Fibroblast of skin of right biceps (primary cell): ENCODE data around the gene TAF8.
A peak's percentile ranks its signal among the peaks of the same experiment; 100 is the strongest.
"Not testable (repeated sequence)": the region's sequence is repeated elsewhere in the genome, so short reads cannot be mapped to it uniquely, and the experiment has no call there.

Experiments
- DNase-seq: peaks from one replicate; pipeline ENCODE4 v3.0.0-alpha.2; 2013

Gene TAF8

DNA sequence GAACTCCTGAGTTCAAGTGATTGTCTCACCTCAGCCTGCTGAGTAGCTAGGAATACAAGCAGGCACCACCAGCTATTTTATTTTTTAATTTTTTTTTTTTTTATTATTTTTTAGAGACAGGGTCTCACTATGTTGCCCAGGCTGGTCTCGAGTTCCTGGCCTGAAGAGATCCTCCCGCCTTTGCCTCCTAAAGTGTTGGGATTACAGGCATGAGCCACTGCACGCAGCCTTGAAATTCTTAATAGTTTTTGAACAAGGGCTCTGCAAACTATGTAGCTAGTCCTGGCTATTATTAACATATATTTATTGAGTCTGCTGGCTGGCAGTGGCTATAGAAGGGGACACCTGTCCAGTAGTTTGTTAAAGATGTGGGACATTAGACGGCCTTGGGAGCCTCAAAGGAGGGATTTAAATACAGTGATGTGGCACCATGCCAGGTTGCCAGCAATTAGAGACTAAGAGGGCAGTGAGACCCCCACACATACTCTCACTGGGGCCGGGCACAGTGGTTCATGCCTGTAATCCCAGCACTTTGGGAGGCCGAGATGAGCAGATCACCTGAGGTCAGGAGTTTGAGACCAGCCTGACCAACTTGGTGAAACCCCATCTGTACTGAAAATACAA, 21.1 kb upstream of the TAF8 start:
- no peak for DNase-seq

DNA sequence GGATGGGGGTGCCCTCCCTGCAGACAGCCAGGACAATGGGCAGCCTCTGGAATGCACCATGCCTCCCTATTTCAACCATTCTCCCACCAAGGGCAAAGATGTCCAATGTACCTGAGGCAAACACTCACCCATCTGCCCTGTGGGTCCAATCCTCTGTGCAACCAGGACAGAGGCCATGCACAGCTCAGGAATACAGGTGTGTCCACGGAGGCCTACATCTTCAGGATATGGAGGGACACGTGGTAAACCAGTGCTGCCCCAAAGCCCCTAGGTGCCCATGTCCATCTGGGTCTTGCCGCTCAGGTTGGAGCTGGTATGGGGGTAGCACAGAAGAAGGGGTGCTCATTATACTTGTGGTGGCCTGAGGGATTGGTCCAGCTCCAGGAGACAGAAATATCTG, 20.4 kb upstream of the TAF8 start:
- no peak for DNase-seq

DNA sequence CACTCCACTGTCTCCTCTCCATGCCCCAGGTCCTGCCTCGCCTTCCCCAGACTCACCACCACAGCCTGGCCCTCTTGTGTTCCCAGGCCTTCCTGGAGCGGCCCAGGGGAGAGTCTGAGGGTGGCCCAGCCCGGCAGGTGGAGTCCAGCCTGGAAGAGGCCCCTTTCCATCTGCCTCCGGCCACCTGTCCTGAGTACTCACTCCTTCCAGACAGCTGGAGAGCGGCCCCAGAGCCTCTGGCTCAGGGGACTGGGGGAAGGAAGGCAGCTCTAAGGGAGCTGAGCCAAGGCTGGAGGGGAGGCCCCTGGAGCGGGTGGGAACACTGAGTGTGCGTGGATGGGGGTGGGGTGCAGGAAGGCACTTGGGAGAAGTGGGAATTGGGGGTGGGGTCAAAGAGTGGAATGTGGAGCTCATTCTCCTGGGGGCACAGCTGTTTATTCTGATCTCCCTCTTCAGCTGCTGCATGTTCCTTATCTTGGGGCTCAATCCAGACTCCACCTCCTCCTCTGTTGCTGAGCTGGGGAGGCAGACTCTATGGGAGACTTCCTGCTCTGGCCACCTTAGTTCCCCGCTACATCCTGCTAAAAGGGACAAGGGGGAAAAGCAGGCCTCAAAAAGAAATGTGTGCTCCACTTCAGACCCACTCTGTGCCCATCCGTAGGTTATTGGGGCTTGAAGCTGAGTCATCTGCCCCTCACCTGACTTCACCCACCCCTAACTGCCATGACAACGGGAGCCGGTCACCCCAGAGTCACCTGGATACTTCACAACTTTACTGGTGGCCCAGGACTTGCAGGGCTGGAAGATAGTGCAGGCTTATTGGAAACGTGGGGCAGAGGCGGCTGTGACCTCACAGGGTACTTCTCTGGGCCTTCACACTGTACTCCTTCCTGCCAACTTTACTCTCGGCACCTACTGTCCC, 19.5 kb upstream of the TAF8 start:
- no peak for DNase-seq

GRCh38 chr6:42032366-42032765, 18.0 kb upstream of the TAF8 start:
- no peak for DNase-seq

- DNase-seq: not testable (repeated sequence)
Measured at GRCh38 chr6:42037669-42038068, 12.7 kb upstream of the TAF8 start.

GRCh38 chr6:42038163-42038562, 12.2 kb upstream of the TAF8 start:
- DNase-seq: no peak

GRCh38 chr6:42038811-42039408, 11.4 kb upstream of the TAF8 start:
- DNase-seq: peak; percentile 63

- DNase-seq: no peak
Measured at GRCh38 chr6:42040856-42041480, 9.4 kb upstream of the TAF8 start.

GRCh38 chr6:42041481-42042053, 8.8 kb upstream of the TAF8 start:
- DNase-seq: no peak

- no peak for DNase-seq
Measured at GRCh38 chr6:42042108-42042507, 8.2 kb upstream of the TAF8 start.

- DNase-seq: peak; percentile 80
Measured at GRCh38 chr6:42043787-42044475, 6.4 kb upstream of the TAF8 start.

GRCh38 chr6:42045538-42046460, 4.5 kb upstream of the TAF8 start:
- peak; percentile 70 for DNase-seq

- peak; percentile 33 for DNase-seq
Measured at GRCh38 chr6:42046464-42047212, 3.7 kb upstream of the TAF8 start.

DNA sequence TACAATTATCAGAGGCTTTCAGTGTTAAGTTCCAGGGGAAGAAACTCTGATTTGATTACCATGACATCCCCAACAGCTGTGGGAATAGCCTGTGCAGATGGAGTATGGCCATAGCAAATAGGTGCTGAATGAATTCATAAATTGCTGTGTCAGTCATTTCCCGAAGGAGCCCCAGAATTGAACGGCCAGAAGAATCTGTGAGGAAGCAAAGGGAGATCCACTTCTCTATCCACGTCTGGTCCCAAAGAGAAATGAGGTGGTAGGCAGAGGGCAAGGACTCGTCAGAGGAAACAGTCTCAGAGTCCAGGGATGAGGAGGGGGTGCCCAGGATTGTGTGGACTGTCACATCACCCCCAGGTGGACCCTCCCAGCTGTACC, 3.1 kb upstream of the TAF8 start:
- no peak for DNase-seq

DNA sequence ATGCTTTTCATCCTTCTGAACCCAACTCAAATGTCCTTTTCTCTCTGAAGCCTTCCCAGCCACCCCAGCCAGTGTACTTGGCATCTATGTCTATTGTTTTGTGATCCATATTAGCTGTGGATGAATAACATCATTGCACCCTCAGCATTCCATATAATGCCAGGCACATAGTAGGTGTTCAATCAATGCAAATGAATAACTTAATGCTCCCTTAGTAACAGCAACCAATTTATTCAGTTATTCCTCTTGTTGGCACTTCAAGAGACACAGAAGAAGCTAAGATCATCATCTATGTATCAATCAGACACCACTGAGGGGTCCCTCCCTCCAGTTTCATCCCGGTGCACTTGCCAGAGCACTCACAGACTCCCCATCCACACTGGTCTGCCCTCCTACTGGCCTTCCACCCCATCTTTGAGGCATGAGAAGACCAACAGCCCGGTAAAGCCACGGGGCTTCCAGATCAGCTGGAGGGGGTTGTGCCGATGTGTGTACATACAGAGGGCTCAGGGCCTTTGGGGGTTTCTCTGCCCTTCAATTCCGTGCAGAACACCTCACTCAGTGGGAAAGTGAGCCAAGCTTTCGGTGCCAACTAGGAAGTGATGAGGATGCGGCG, 2.4 kb upstream of the TAF8 start:
- DNase-seq: no peak

GRCh38 chr6:42049116-42049809, 1.1 kb upstream of the TAF8 start:
- no peak for DNase-seq

GRCh38 chr6:42049948-42050296, 402 bp upstream of the TAF8 start:
- DNase-seq: no peak

GRCh38 chr6:42051268-42051653, 937 bp downstream of the TAF8 start:
- no peak for DNase-seq

GRCh38 chr6:42053601-42054000, 3.3 kb downstream of the TAF8 start:
- no peak for DNase-seq

GRCh38 chr6:42059743-42060142, 9.4 kb downstream of the TAF8 start:
- DNase-seq: no peak
